ENCODE results near the gene CHRNB1. TPM values are rescaled to one million over a fixed set of nuclear protein-coding genes. Genes with fewer than 3 reads are reported as not detected.

CHRNB1 gene
- total RNA-seq, 1 donor from 2014 or later: 11.8 TPM

DNA sequence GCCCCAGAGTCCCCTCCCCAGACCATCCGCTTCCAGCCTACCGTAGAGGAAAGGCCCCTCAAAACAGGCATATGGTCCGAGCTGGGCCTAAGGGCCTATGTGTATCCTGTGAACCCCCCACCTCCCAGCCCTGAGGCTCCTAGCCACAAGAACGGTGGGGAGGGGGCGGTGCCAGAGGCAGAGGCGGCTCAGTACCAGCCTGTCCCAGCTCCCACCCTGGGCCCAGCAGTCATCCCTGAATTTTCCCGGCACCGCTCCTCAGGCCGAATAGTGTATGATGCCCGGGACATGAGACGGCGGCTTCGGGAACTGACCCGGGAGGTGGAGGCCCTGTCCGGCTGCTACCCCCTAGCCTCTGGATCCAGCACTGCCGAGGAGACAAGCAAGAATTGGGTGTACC lies 23.7 kb upstream of the CHRNB1 start:
- Mint-ChIP-seq H3K4me3 (ENCODE audit: unreplicated experiment) (no peak overlapping the region), H3K4me1 (ENCODE audit: unreplicated experiment) (peaks cover 8% of the 10 kb centered on the region), H3K36me3 (ENCODE audit: low read depth, unreplicated experiment) (peaks cover 10% of the 10 kb centered on the region), H3K27me3 (ENCODE audit: unreplicated experiment) (peaks cover 9% of the 10 kb centered on the region), H3K27ac (ENCODE audit: unreplicated experiment) (no peak overlapping the region), H3K9me3 (ENCODE audit: unreplicated experiment) (no peaks in the 10 kb centered on the region)
- TF ChIP-seq CTCF (IDR thresholded peaks at IDR 0.05; ENCODE audit: unreplicated experiment): no peak
- no peak for DNase-seq (ENCODE audit: low spot score)

GRCh38 chr17:7423679-7424078 lies 21.2 kb upstream of the CHRNB1 start:
- H3K27me3 Mint-ChIP-seq (ENCODE audit: unreplicated experiment): peaks cover 9% of the 10 kb centered on the region
- no peaks in the 10 kb centered on the region for H3K36me3 Mint-ChIP-seq (ENCODE audit: low read depth, unreplicated experiment)
- H3K4me1 Mint-ChIP-seq (ENCODE audit: unreplicated experiment): peaks cover 8% of the 10 kb centered on the region
- no peaks in the 10 kb centered on the region for H3K9me3 Mint-ChIP-seq (ENCODE audit: unreplicated experiment)
- H3K27ac Mint-ChIP-seq (ENCODE audit: unreplicated experiment): no peak overlapping the region
- TF ChIP-seq CTCF (IDR thresholded peaks at IDR 0.05; ENCODE audit: unreplicated experiment): no peak
- peak overlapping the region; percentile 28 for H3K4me3 Mint-ChIP-seq (ENCODE audit: unreplicated experiment)
- no peak for DNase-seq (ENCODE audit: low spot score)

DNA sequence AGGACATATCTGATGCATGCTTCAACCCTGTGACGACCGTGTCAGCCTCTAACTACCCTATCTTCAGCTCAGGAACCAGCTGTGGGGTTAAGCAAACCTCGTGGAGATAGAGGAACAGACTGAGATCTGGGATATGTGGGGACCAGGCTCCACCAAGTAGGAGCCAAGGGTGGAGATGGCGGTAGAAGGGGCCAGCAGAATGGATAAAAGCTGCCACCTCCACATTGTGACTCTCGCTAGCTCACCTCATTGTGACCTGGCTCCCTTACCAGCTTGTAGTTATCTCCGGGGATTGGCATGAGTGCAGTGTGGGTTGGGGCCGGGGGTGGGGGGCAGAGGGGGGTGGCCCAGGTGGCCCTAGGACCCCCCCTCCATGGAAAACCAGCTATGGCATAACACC lies 19.5 kb upstream of the CHRNB1 start, which contains the start of gene SPEM2:
Gene SPEM2 (plus strand): TSS at position 301 of the 400 bp plus-strand sequence. CDS start 73 bp downstream, at position 374.
- Mint-ChIP-seq H3K27me3 (ENCODE audit: unreplicated experiment) (peaks cover 9% of the 10 kb centered on the region), H3K9me3 (ENCODE audit: unreplicated experiment) (no peaks in the 10 kb centered on the region), H3K36me3 (ENCODE audit: low read depth, unreplicated experiment) (no peaks in the 10 kb centered on the region), H3K4me3 (ENCODE audit: unreplicated experiment) (no peak within 1 kb of the TSS), H3K4me1 (ENCODE audit: unreplicated experiment) (no peaks in the 10 kb centered on the region), H3K27ac (ENCODE audit: unreplicated experiment) (no peak within 1 kb of the TSS)
- no peak for DNase-seq (ENCODE audit: low spot score)
- TF ChIP-seq CTCF (IDR thresholded peaks at IDR 0.05; ENCODE audit: unreplicated experiment): no peak

DNA sequence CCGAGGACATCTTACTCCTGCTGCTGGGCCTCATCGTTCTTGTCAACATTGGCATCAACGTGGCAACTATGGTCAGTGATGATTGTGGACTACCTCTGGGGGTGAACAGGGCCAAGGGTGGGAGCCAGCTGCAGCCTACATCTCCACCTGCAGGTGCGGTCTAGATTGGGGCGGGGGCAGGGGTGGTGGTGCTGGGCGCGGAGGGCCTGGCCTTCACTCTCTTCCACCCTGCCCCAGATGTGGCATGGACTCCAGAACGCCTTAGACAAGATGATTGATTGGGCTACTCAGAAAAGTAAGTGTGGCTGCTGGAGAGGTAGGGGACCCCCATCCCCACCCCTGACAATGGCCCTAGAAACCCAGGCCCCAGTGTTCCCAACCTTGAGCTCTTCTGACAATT lies 19.1 kb upstream of the CHRNB1 start:
- H3K4me3 Mint-ChIP-seq (ENCODE audit: unreplicated experiment): no peak overlapping the region
- no peaks in the 10 kb centered on the region for H3K36me3 Mint-ChIP-seq (ENCODE audit: low read depth, unreplicated experiment)
- DNase-seq (ENCODE audit: low spot score): no peak
- peaks cover 9% of the 10 kb centered on the region for H3K27me3 Mint-ChIP-seq (ENCODE audit: unreplicated experiment)
- TF ChIP-seq CTCF (IDR thresholded peaks at IDR 0.05; ENCODE audit: unreplicated experiment): no peak
- H3K4me1 Mint-ChIP-seq (ENCODE audit: unreplicated experiment): no peaks in the 10 kb centered on the region
- H3K9me3 Mint-ChIP-seq (ENCODE audit: unreplicated experiment): no peaks in the 10 kb centered on the region
- H3K27ac Mint-ChIP-seq (ENCODE audit: unreplicated experiment): no peak overlapping the region

DNA sequence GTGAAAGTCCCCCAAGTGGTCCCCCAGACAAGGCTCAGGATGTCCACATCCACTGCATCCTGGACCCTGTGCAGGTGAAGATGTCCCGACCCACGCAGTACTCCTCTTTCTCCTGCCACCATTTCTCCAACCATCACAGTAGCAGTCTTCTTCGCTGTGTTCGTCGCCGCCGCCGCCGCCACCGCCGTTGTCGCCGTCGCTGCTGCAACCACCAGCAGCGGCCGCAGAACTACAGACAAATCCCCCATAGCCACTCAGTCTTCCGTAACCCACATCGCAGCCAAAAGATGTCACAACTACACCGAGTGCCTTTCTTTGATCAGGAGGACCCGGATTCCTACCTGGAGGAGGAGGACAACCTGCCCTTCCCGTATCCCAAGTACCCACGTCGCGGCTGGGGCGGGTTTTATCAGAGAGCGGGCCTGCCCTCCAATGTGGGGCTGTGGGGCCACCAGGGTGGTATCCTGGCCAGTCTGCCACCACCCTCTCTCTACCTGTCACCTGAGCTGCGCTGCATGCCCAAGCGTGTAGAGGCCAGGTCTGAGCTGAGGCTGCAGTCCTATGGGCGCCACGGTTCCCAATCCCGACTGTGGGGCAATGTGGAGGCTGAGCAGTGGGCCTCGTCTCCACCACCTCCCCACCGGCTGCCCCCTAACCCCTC lies 18.5 kb upstream of the CHRNB1 start:
- DNase-seq (ENCODE audit: low spot score): no peak
- H3K27me3 Mint-ChIP-seq (ENCODE audit: unreplicated experiment): peaks cover 10% of the 10 kb centered on the region
- H3K4me3 Mint-ChIP-seq (ENCODE audit: unreplicated experiment): no peak overlapping the region
- H3K4me1 Mint-ChIP-seq (ENCODE audit: unreplicated experiment): no peaks in the 10 kb centered on the region
- no peaks in the 10 kb centered on the region for H3K9me3 Mint-ChIP-seq (ENCODE audit: unreplicated experiment)
- no peak for TF ChIP-seq CTCF (IDR thresholded peaks at IDR 0.05; ENCODE audit: unreplicated experiment)
- H3K36me3 Mint-ChIP-seq (ENCODE audit: low read depth, unreplicated experiment): no peaks in the 10 kb centered on the region
- H3K27ac Mint-ChIP-seq (ENCODE audit: unreplicated experiment): no peak overlapping the region

All from endothelial cell (in vitro differentiated cells).